ENCODE results near the gene MAPK7.

Gene MAPK7

DNA sequence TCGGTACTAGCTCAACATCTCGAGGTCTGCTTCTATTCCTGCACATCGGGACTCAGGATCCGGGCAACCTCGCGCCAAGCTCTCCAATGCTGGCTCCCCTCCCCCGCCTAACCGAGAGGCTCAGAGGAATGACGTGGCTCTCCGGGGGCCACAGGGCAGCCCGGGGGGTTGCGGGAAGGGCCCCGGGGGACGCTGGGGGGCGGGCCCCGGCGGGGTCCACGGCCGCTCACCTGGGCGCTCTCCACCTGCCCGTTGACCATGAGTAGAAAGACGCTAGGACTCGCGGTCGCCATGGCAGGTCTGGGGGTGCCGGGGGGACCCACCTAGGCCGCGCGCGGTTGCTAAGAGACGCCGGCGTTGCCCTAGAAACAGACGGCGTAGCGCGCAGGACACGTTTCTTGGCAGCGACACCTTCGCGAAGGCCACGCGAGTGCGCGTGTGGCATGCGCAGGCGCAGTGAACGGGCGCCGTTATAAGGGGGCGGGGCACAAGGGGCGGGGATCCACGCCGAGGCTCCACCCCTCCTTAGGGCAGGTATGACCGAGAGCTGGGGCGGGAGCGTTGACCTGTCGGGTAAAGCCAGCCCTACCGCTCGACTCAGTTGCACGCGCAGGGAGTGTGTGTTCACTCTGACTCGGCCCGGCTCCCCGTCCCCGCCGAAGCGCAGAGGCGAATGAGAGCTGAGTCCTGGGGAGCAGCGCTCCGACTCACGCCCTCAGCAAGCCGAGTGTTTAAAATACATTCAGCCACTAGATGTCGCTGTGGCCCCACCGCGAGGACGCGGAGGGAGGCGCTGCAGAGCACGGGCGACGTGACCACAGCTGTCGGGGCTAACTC lies 15.8 kb upstream of the MAPK7 start, which contains the start of gene B9D1 (continued):
- TF ChIP-seq, protein P1, sequence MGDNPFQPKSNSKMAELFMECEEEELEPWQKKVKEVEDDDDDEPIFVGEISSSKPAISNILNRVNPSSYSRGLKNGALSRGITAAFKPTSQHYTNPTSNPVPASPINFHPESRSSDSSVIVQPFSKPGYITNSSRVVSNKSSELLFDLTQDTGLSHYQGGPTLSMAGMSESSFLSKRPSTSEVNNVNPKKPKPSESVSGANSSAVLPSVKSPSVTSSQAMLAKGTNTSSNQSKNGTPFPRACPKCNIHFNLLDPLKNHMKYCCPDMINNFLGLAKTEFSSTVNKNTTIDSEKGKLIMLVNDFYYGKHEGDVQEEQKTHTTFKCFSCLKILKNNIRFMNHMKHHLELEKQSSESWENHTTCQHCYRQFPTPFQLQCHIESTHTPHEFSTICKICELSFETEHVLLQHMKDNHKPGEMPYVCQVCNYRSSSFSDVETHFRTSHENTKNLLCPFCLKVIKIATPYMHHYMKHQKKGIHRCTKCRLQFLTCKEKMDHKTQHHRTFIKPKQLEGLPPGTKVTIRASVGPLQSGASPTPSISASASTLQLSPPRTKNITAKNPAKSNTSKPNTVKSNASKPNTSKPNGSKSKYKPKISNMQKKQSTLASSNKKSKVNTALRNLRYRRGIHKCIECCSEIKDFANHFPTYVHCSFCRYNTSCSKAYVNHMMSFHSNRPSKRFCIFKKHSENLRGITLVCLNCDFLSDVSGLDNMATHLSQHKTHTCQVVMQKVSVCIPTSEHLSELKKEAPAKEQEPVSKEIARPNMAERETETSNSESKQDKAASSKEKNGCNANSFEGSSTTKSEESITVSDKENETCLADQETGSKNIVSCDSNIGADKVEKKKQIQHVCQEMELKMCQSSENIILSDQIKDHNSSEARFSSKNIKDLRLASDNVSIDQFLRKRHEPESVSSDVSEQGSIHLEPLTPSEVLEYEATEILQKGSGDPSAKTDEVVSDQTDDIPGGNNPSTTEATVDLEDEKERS (tag by site-specific recombination; IDR thresholded peaks at IDR 0.05) = no peak
- TF ChIP-seq, protein P2, sequence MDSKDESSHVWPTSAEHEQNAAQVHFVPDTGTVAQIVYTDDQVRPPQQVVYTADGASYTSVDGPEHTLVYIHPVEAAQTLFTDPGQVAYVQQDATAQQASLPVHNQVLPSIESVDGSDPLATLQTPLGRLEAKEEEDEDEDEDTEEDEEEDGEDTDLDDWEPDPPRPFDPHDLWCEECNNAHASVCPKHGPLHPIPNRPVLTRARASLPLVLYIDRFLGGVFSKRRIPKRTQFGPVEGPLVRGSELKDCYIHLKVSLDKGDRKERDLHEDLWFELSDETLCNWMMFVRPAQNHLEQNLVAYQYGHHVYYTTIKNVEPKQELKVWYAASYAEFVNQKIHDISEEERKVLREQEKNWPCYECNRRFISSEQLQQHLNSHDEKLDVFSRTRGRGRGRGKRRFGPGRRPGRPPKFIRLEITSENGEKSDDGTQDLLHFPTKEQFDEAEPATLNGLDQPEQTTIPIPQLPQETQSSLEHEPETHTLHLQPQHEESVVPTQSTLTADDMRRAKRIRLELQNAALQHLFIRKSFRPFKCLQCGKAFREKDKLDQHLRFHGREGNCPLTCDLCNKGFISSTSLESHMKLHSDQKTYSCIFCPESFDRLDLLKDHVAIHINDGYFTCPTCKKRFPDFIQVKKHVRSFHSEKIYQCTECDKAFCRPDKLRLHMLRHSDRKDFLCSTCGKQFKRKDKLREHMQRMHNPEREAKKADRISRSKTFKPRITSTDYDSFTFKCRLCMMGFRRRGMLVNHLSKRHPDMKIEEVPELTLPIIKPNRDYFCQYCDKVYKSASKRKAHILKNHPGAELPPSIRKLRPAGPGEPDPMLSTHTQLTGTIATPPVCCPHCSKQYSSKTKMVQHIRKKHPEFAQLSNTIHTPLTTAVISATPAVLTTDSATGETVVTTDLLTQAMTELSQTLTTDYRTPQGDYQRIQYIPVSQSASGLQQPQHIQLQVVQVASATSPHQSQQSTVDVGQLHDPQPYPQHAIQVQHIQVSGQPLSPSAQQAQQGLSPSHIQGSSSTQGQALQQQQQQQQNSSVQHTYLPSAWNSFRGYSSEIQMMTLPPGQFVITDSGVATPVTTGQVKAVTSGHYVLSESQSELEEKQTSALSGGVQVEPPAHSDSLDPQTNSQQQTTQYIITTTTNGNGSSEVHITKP (tag by site-specific recombination; IDR thresholded peaks at IDR 0.05) = no peak; the same call in none of the 2 replicates
- TF ChIP-seq ZFP69B (tag by site-specific recombination; IDR thresholded peaks at IDR 0.05) (peak; percentile 98), ZNF391 (tag by site-specific recombination; IDR thresholded peaks at IDR 0.05; ENCODE audit: borderline replicate concordance, low read depth) (peak; percentile 82; the same call in 1 of the 2 replicates), OSR2 (tag by site-specific recombination; IDR thresholded peaks at IDR 0.05) (no peak), KLF7 (tag by site-specific recombination; IDR thresholded peaks at IDR 0.05; ENCODE audit: borderline replicate concordance) (no peak), ZNF664 (tag by site-specific recombination; IDR thresholded peaks at IDR 0.05) (no peak), KLF1 (tag by site-specific recombination; IDR thresholded peaks at IDR 0.05) (peak; percentile 53), ZNF677 (tag by site-specific recombination; IDR thresholded peaks at IDR 0.05) (no peak), WT1 (tag by site-specific recombination; IDR thresholded peaks at IDR 0.05) (peak; percentile 55), GLIS1 (tag by site-specific recombination; IDR thresholded peaks at IDR 0.05) (peak; percentile 100), ZNF560 (tag by site-specific recombination; IDR thresholded peaks at IDR 0.05; ENCODE audit: borderline replicate concordance) (no peak), GLI4 (tag by site-specific recombination; IDR thresholded peaks at IDR 0.05) (0 out of 2 replicates have a peak, but pooled peaks have one; percentile 44), ZNF629 (tag by site-specific recombination; IDR thresholded peaks at IDR 0.05) (peak; percentile 81), ZNF302 (tag by site-specific recombination; IDR thresholded peaks at IDR 0.05; ENCODE audit: low read depth) (no peak)
- TF ChIP-seq, protein P3, sequence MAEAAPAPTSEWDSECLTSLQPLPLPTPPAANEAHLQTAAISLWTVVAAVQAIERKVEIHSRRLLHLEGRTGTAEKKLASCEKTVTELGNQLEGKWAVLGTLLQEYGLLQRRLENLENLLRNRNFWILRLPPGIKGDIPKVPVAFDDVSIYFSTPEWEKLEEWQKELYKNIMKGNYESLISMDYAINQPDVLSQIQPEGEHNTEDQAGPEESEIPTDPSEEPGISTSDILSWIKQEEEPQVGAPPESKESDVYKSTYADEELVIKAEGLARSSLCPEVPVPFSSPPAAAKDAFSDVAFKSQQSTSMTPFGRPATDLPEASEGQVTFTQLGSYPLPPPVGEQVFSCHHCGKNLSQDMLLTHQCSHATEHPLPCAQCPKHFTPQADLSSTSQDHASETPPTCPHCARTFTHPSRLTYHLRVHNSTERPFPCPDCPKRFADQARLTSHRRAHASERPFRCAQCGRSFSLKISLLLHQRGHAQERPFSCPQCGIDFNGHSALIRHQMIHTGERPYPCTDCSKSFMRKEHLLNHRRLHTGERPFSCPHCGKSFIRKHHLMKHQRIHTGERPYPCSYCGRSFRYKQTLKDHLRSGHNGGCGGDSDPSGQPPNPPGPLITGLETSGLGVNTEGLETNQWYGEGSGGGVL (tag by site-specific recombination; IDR thresholded peaks at IDR 0.05) = no peak
- TF ChIP-seq, protein P4, sequence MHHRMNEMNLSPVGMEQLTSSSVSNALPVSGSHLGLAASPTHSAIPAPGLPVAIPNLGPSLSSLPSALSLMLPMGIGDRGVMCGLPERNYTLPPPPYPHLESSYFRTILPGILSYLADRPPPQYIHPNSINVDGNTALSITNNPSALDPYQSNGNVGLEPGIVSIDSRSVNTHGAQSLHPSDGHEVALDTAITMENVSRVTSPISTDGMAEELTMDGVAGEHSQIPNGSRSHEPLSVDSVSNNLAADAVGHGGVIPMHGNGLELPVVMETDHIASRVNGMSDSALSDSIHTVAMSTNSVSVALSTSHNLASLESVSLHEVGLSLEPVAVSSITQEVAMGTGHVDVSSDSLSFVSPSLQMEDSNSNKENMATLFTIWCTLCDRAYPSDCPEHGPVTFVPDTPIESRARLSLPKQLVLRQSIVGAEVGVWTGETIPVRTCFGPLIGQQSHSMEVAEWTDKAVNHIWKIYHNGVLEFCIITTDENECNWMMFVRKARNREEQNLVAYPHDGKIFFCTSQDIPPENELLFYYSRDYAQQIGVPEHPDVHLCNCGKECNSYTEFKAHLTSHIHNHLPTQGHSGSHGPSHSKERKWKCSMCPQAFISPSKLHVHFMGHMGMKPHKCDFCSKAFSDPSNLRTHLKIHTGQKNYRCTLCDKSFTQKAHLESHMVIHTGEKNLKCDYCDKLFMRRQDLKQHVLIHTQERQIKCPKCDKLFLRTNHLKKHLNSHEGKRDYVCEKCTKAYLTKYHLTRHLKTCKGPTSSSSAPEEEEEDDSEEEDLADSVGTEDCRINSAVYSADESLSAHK (tag by site-specific recombination; IDR thresholded peaks at IDR 0.05) = peak; percentile 34
- TF ChIP-seq, protein P5, sequence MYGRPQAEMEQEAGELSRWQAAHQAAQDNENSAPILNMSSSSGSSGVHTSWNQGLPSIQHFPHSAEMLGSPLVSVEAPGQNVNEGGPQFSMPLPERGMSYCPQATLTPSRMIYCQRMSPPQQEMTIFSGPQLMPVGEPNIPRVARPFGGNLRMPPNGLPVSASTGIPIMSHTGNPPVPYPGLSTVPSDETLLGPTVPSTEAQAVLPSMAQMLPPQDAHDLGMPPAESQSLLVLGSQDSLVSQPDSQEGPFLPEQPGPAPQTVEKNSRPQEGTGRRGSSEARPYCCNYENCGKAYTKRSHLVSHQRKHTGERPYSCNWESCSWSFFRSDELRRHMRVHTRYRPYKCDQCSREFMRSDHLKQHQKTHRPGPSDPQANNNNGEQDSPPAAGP (tag by site-specific recombination; IDR thresholded peaks at IDR 0.05) = peak; percentile 47; the same call in 1 of the 2 replicates
- TF ChIP-seq, protein P6, sequence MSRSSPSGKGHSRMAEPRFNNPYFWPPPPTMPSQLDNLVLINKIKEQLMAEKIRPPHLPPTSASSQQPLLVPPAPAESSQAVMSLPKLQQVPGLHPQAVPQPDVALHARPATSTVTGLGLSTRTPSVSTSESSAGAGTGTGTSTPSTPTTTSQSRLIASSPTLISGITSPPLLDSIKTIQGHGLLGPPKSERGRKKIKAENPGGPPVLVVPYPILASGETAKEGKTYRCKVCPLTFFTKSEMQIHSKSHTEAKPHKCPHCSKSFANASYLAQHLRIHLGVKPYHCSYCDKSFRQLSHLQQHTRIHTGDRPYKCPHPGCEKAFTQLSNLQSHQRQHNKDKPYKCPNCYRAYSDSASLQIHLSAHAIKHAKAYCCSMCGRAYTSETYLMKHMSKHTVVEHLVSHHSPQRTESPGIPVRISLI (tag by site-specific recombination; IDR thresholded peaks at IDR 0.05) = no peak
- TF ChIP-seq, protein P7, sequence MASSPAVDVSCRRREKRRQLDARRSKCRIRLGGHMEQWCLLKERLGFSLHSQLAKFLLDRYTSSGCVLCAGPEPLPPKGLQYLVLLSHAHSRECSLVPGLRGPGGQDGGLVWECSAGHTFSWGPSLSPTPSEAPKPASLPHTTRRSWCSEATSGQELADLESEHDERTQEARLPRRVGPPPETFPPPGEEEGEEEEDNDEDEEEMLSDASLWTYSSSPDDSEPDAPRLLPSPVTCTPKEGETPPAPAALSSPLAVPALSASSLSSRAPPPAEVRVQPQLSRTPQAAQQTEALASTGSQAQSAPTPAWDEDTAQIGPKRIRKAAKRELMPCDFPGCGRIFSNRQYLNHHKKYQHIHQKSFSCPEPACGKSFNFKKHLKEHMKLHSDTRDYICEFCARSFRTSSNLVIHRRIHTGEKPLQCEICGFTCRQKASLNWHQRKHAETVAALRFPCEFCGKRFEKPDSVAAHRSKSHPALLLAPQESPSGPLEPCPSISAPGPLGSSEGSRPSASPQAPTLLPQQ (tag by site-specific recombination; IDR thresholded peaks at IDR 0.05) = peak; percentile 98
- TF ChIP-seq, protein P8, sequence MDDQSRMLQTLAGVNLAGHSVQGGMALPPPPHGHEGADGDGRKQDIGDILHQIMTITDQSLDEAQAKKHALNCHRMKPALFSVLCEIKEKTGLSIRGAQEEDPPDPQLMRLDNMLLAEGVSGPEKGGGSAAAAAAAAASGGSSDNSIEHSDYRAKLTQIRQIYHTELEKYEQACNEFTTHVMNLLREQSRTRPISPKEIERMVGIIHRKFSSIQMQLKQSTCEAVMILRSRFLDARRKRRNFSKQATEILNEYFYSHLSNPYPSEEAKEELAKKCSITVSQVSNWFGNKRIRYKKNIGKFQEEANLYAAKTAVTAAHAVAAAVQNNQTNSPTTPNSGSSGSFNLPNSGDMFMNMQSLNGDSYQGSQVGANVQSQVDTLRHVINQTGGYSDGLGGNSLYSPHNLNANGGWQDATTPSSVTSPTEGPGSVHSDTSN (CRISPR knock-in tag; IDR thresholded peaks at IDR 0.05) = 0 out of 2 replicates have a peak, but pooled peaks have one; percentile 43
